SK-N-SH treated with all-trans-retinoic acid at 6 μM for 48 hours (cell line): ENCODE results near the gene SENP1.

ENCODE experiments used
- ATAC-seq: fragments of 200-7000 bp; cut with Tn5 transposase; 3 replicates; pipeline ENCODE4 v1.9.1; 2020; ENCODE audit warnings: mild to moderate bottlenecking, moderate library complexity
- ARNTL ChIP-seq: fragments of 450-650 bp; formaldehyde crosslinking; IDR thresholded peaks from 2 replicates; pipeline ENCODE4 v1.5.0; 2020; ENCODE audit warnings: low read depth, mild to moderate bottlenecking, moderate library complexity, borderline replicate concordance
- BACH2 ChIP-seq: fragments of 250-450 bp; sonication (Bioruptor Pico); IDR thresholded peaks from 2 replicates; pipeline ENCODE4 v1.9.0; 2021; ENCODE audit warnings: mild to moderate bottlenecking, borderline replicate concordance
- CSDC2 ChIP-seq: fragments of 250-450 bp; sonication (Bioruptor Pico); IDR thresholded peaks from 2 replicates; pipeline ENCODE4 v1.5.0; 2020; ENCODE audit warnings: mild to moderate bottlenecking, moderate library complexity
- GLIS3 ChIP-seq: fragments of 250-450 bp; sonication (Bioruptor Pico); IDR thresholded peaks from 2 replicates; pipeline ENCODE4 v1.5.0; 2020; ENCODE audit warnings: mild to moderate bottlenecking, moderate library complexity
- ISL1 ChIP-seq: fragments of 250-450 bp; sonication (Bioruptor Pico); IDR thresholded peaks from 2 replicates; pipeline ENCODE4 v2.1.2; 2022; ENCODE audit warnings: mild to moderate bottlenecking, moderate library complexity
- OSR1 ChIP-seq: fragments of 250-450 bp; sonication (Bioruptor Pico); IDR thresholded peaks from 2 replicates; pipeline ENCODE4 v1.8.0; 2022; ENCODE audit warnings: moderate library complexity, mild to moderate bottlenecking, inconsistent platforms
- PPARA ChIP-seq: fragments of 250-450 bp; sonication (Bioruptor Pico); IDR thresholded peaks from 2 replicates; pipeline ENCODE4 v1.5.0; 2020; ENCODE audit warnings: mild to moderate bottlenecking, borderline replicate concordance
- RARB ChIP-seq: fragments of 250-450 bp; sonication (Bioruptor Pico); IDR thresholded peaks from 2 replicates; pipeline ENCODE4 v1.8.0; 2021; ENCODE audit warnings: mild to moderate bottlenecking, moderate library complexity
- SNAI2 ChIP-seq: fragments of 250-450 bp; sonication (Bioruptor Pico); IDR thresholded peaks from 2 replicates; pipeline ENCODE4 v1.5.0; 2020; ENCODE audit warnings: mild to moderate bottlenecking, moderate library complexity
- ZC3H10 ChIP-seq: fragments of 250-450 bp; sonication (Bioruptor Pico); IDR thresholded peaks from 2 replicates; pipeline ENCODE4 v1.5.1; 2021; ENCODE audit warnings: mild to moderate bottlenecking, moderate library complexity
- ZFP3 ChIP-seq: fragments of 250-450 bp; sonication (Bioruptor Pico); IDR thresholded peaks from 2 replicates; pipeline ENCODE4 v1.5.0; 2020; ENCODE audit warnings: mild to moderate bottlenecking, moderate library complexity
- ZFP30 ChIP-seq: fragments of 450-650 bp; formaldehyde crosslinking; IDR thresholded peaks from 2 replicates; pipeline ENCODE4 v1.5.0; 2022; ENCODE audit warnings: mild to moderate bottlenecking, moderate library complexity
- ZNF565 ChIP-seq: fragments of 450-650 bp; formaldehyde crosslinking; conservative IDR thresholded peaks from 2 replicates; pipeline ENCODE4 v1.5.0; 2020; ENCODE audit warnings: low read depth, mild to moderate bottlenecking, moderate library complexity
- ZNF70 ChIP-seq: fragments of 450-650 bp; formaldehyde crosslinking; IDR thresholded peaks from 2 replicates; pipeline ENCODE4 v1.5.0; 2020; ENCODE audit warnings: mild to moderate bottlenecking, moderate library complexity
- TF ChIP-seq, protein P1 (sequence below): fragments of 250-450 bp; sonication (Bioruptor Pico); IDR thresholded peaks from 2 replicates; pipeline ENCODE4 v1.8.0; 2020; ENCODE audit warnings: mild to moderate bottlenecking, moderate library complexity, borderline replicate concordance
- TF ChIP-seq, protein P2 (sequence below): fragments of 250-450 bp; sonication (Bioruptor Pico); IDR thresholded peaks from 2 replicates; pipeline ENCODE4 v1.5.0; 2020; ENCODE audit warnings: mild to moderate bottlenecking, moderate library complexity
- TF ChIP-seq, protein P3 (sequence below): fragments of 250-450 bp; sonication (Bioruptor Pico); IDR thresholded peaks from 2 replicates; pipeline ENCODE4 v1.5.1; 2021; ENCODE audit warnings: mild to moderate bottlenecking, moderate library complexity
- TF ChIP-seq, protein P4 (sequence below): fragments of 250-450 bp; sonication (Bioruptor Pico); IDR thresholded peaks from 2 replicates; pipeline ENCODE4 v1.8.0; 2021; ENCODE audit warnings: low read depth, mild to moderate bottlenecking, moderate library complexity, borderline replicate concordance
- TF ChIP-seq, protein P5 (sequence below): fragments of 250-450 bp; sonication (Bioruptor Pico); IDR thresholded peaks from 2 replicates; pipeline ENCODE4 v1.5.1; 2020; ENCODE audit warnings: low read depth, mild to moderate bottlenecking, moderate library complexity

SENP1 gene

DNA sequence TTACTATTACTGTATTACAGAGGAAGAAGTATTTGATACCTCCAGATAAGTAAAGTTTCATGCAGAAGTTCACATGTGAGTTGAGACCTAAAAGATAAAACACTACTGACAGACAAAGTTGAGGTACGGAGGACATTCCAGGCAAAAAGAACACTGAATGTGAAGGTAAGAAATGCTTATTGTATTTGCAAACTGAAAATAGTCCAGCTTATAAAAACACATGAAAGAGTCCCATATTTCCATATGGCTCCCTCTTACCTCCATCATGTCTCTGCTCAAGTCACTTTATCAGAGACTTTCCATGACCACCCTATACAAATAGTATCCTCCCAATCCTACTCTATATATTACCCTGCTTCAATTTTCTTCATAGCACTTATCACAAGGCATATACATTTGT, 35.8 kb downstream of the SENP1 start:
- TF ChIP-seq OSR1 (CRISPR knock-in tag) = no peak
- TF ChIP-seq ISL1 (CRISPR knock-in tag) = no peak
- TF ChIP-seq ARNTL (CRISPR knock-in tag) = no peak
- TF ChIP-seq ZFP30 (CRISPR knock-in tag) = no peak
- TF ChIP-seq SNAI2 (CRISPR knock-in tag) = no peak
- TF ChIP-seq, protein P1, sequence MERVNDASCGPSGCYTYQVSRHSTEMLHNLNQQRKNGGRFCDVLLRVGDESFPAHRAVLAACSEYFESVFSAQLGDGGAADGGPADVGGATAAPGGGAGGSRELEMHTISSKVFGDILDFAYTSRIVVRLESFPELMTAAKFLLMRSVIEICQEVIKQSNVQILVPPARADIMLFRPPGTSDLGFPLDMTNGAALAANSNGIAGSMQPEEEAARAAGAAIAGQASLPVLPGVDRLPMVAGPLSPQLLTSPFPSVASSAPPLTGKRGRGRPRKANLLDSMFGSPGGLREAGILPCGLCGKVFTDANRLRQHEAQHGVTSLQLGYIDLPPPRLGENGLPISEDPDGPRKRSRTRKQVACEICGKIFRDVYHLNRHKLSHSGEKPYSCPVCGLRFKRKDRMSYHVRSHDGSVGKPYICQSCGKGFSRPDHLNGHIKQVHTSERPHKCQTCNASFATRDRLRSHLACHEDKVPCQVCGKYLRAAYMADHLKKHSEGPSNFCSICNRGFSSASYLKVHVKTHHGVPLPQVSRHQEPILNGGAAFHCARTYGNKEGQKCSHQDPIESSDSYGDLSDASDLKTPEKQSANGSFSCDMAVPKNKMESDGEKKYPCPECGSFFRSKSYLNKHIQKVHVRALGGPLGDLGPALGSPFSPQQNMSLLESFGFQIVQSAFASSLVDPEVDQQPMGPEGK (CRISPR knock-in tag) = no peak
- TF ChIP-seq, protein P2, sequence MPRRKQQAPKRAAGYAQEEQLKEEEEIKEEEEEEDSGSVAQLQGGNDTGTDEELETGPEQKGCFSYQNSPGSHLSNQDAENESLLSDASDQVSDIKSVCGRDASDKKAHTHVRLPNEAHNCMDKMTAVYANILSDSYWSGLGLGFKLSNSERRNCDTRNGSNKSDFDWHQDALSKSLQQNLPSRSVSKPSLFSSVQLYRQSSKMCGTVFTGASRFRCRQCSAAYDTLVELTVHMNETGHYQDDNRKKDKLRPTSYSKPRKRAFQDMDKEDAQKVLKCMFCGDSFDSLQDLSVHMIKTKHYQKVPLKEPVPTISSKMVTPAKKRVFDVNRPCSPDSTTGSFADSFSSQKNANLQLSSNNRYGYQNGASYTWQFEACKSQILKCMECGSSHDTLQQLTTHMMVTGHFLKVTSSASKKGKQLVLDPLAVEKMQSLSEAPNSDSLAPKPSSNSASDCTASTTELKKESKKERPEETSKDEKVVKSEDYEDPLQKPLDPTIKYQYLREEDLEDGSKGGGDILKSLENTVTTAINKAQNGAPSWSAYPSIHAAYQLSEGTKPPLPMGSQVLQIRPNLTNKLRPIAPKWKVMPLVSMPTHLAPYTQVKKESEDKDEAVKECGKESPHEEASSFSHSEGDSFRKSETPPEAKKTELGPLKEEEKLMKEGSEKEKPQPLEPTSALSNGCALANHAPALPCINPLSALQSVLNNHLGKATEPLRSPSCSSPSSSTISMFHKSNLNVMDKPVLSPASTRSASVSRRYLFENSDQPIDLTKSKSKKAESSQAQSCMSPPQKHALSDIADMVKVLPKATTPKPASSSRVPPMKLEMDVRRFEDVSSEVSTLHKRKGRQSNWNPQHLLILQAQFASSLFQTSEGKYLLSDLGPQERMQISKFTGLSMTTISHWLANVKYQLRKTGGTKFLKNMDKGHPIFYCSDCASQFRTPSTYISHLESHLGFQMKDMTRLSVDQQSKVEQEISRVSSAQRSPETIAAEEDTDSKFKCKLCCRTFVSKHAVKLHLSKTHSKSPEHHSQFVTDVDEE (CRISPR knock-in tag) = no peak
- TF ChIP-seq, protein P3, sequence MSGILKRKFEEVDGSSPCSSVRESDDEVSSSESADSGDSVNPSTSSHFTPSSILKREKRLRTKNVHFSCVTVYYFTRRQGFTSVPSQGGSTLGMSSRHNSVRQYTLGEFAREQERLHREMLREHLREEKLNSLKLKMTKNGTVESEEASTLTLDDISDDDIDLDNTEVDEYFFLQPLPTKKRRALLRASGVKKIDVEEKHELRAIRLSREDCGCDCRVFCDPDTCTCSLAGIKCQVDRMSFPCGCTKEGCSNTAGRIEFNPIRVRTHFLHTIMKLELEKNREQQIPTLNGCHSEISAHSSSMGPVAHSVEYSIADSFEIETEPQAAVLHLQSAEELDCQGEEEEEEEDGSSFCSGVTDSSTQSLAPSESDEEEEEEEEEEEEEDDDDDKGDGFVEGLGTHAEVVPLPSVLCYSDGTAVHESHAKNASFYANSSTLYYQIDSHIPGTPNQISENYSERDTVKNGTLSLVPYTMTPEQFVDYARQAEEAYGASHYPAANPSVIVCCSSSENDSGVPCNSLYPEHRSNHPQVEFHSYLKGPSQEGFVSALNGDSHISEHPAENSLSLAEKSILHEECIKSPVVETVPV = no peak
- no peak for TF ChIP-seq ZC3H10 (CRISPR knock-in tag)
- TF ChIP-seq ZFP3 (CRISPR knock-in tag) = no peak
- TF ChIP-seq ZNF70 (CRISPR knock-in tag) = no peak
- TF ChIP-seq GLIS3 (CRISPR knock-in tag) = no peak
- ATAC-seq = no peak

DNA sequence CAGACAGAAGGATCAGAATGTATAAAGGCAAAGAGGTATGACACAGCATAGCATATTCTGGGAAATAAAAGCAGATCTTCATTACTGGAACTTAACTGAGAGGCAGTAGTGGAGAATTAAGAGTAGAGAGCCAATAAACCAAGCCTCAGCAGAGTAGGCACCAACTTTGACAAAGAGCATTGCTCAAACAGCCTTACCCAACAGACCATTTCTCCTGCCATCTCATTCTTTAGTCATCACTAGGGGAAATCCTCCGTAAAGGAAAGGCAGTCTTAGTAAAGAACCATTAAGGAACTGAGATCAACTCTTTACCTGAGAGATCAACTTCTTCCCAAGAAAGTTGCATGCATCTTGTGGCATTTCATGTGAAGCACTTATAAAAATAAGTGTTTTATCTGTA, 36.6 kb downstream of the SENP1 start:
- ATAC-seq = no peak
- no peak for TF ChIP-seq ZFP3 (CRISPR knock-in tag)
- TF ChIP-seq, protein P4, sequence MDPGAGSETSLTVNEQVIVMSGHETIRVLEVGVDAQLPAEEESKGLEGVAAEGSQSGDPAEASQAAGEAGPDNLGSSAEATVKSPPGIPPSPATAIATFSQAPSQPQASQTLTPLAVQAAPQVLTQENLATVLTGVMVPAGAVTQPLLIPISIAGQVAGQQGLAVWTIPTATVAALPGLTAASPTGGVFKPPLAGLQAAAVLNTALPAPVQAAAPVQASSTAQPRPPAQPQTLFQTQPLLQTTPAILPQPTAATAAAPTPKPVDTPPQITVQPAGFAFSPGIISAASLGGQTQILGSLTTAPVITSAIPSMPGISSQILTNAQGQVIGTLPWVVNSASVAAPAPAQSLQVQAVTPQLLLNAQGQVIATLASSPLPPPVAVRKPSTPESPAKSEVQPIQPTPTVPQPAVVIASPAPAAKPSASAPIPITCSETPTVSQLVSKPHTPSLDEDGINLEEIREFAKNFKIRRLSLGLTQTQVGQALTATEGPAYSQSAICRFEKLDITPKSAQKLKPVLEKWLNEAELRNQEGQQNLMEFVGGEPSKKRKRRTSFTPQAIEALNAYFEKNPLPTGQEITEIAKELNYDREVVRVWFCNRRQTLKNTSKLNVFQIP (CRISPR knock-in tag) = no peak
- TF ChIP-seq, protein P2 (CRISPR knock-in tag) = no peak

DNA sequence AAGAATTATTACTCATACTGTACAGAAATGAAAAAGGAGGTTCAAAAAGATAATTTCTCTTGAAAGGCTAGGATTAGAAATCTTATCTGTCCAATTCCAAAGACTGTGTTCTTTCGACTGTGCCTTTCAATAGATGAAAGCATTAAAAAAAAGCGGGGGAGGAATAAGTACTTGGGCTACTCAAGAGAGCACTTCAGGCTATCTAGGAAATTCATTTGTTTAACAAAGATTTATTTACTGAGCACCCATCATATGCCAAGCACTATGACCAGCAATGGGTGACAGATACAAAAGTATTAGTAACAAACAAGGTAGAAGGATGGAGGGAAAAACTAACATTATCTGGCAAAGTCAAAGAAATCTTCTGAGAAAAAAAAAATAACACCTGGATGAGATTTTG, 37.4 kb downstream of the SENP1 start:
- ATAC-seq = no peak

More for the DNA sequence above, 37.4 kb downstream of the SENP1 start:
- no peak for TF ChIP-seq RARB (CRISPR knock-in tag)
- TF ChIP-seq ZNF565 (CRISPR knock-in tag) = no peak
- TF ChIP-seq, protein P3 = no peak
- TF ChIP-seq GLIS3 (CRISPR knock-in tag) = no peak
- TF ChIP-seq ZFP30 (CRISPR knock-in tag) = no peak
- TF ChIP-seq PPARA (CRISPR knock-in tag) = no peak
- no peak for TF ChIP-seq ZC3H10 (CRISPR knock-in tag)
- TF ChIP-seq OSR1 (CRISPR knock-in tag) = no peak
- TF ChIP-seq ISL1 (CRISPR knock-in tag) = no peak
- TF ChIP-seq BACH2 (CRISPR knock-in tag) = no peak
- TF ChIP-seq, protein P5, sequence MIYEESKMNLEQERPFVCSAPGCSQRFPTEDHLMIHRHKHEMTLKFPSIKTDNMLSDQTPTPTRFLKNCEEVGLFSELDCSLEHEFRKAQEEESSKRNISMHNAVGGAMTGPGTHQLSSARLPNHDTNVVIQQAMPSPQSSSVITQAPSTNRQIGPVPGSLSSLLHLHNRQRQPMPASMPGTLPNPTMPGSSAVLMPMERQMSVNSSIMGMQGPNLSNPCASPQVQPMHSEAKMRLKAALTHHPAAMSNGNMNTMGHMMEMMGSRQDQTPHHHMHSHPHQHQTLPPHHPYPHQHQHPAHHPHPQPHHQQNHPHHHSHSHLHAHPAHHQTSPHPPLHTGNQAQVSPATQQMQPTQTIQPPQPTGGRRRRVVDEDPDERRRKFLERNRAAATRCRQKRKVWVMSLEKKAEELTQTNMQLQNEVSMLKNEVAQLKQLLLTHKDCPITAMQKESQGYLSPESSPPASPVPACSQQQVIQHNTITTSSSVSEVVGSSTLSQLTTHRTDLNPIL (CRISPR knock-in tag) = no peak
- no peak for TF ChIP-seq ARNTL (CRISPR knock-in tag)
- TF ChIP-seq CSDC2 (CRISPR knock-in tag) = no peak
